HFF-Myc (cell line): ENCODE measurements around the gene TCF15.

ENCODE experiments used
- DNase-seq: peaks from one replicate; pipeline ENCODE4 v3.0.0-alpha.2; 2011; ENCODE audit warnings: low read depth; ENCODE audit errors: extremely low read depth
- H3K4me3 ChIP-seq: replicated peaks from 2 replicates; pipeline ENCODE4 v1.5.1; 2011; ENCODE audit warnings: low read depth, mild to moderate bottlenecking, control low read depth, low read length
- CTCF ChIP-seq: IDR thresholded peaks from 2 replicates; pipeline ENCODE4 v1.5.1; 2012; ENCODE audit warnings: mild to moderate bottlenecking, low read depth, low read length, control low read depth; ENCODE audit errors: missing control alignments

TCF15 gene

GRCh38 chr20:641516-641875 lies 31.4 kb upstream of the TCF15 start:
- no peak for TF ChIP-seq CTCF
- no peak overlapping the region for H3K4me3 ChIP-seq
- DNase-seq, result no peak

GRCh38 chr20:640674-641515 lies 30.8 kb upstream of the TCF15 start:
- no peak for DNase-seq
- no peak for TF ChIP-seq CTCF
- H3K4me3 ChIP-seq, result no peak overlapping the region

- H3K4me3 ChIP-seq, result no peak overlapping the region
- no peak for TF ChIP-seq CTCF
- DNase-seq, result no peak
Measured at GRCh38 chr20:638579-638978, 28.5 kb upstream of the TCF15 start.

GRCh38 chr20:637559-637958 lies 27.4 kb upstream of the TCF15 start:
- H3K4me3 ChIP-seq, result no peak overlapping the region
- no peak for DNase-seq
- TF ChIP-seq CTCF, result no peak

- no peak for DNase-seq
- H3K4me3 ChIP-seq, result no peak overlapping the region
- TF ChIP-seq CTCF, result no peak
Measured at GRCh38 chr20:635893-636338, 25.8 kb upstream of the TCF15 start.

- H3K4me3 ChIP-seq, result no peak overlapping the region
- DNase-seq, result no peak
- no peak for TF ChIP-seq CTCF
Measured at GRCh38 chr20:635028-635892, 25.2 kb upstream of the TCF15 start.
